GM23248 (cell line): Measurements from ENCODE around the gene DNAJB2.

Experiments
- EZH2 ChIP-seq: fragments of 200-600 bp; sonication (generic); IDR thresholded peaks from 2 replicates; pipeline ENCODE4 v1.6.1; 2018; ENCODE audit warnings: antibody characterized with exemption, mild to moderate bottlenecking; ENCODE audit not compliant: insufficient read depth, poor library complexity, severe bottlenecking
- EZH2phosphoT487 ChIP-seq: fragments of 200-600 bp; sonication (generic); IDR thresholded peaks from 2 replicates; pipeline ENCODE4 v1.6.1; 2018; ENCODE audit warnings: antibody characterized with exemption, moderate library complexity, mild to moderate bottlenecking, low read depth; ENCODE audit not compliant: insufficient read depth

- TF ChIP-seq EZH2, result no peak
- TF ChIP-seq EZH2phosphoT487, result no peak
These were observed 5.2 kb upstream of the DNAJB2 start for GRCh38 chr2:219273937-219274336.
